H9 (cell line): ENCODE measurements around the gene ADGRL2. TPM values are rescaled to one million over a fixed set of nuclear protein-coding genes. Genes with fewer than 3 reads are reported as not detected.

ENCODE experiments used
- DNase-seq: peaks from one replicate; pipeline ENCODE4 v3.0.0-alpha.2; 2017
- H2AFZ ChIP-seq: one replicate; pipeline ENCODE4 v1.6.1; 2013; ENCODE audit warnings: mild to moderate bottlenecking, low read length, control low read depth, moderate library complexity
- H2AK5ac ChIP-seq: 2 replicates; pipeline ENCODE4 v1.6.1; 2013; ENCODE audit warnings: low read length, control low read depth, mixed read lengths; ENCODE audit not compliant: insufficient read length
- H2BK120ac ChIP-seq: one replicate; pipeline ENCODE4 v1.6.1; 2013; ENCODE audit warnings: low read depth, mild to moderate bottlenecking, low read length, control low read depth, inconsistent platforms; ENCODE audit not compliant: poor library complexity, severe bottlenecking
- H2BK12ac ChIP-seq: 2 replicates; pipeline ENCODE4 v1.6.1; 2013; ENCODE audit warnings: low read length, control low read depth, mixed read lengths, low read depth; ENCODE audit not compliant: insufficient read length
- H2BK15ac ChIP-seq: 2 replicates; pipeline ENCODE4 v1.6.1; 2013; ENCODE audit warnings: low read depth, low read length, control low read depth
- H2BK20ac ChIP-seq: one replicate; pipeline ENCODE4 v1.6.1; 2013; ENCODE audit warnings: low read depth, mild to moderate bottlenecking, low read length, control low read depth, inconsistent platforms; ENCODE audit not compliant: poor library complexity, severe bottlenecking
- H2BK5ac ChIP-seq: 2 replicates; pipeline ENCODE4 v1.6.1; 2013; ENCODE audit warnings: low read length, control low read depth, mixed read lengths; ENCODE audit not compliant: insufficient read length
- H3K14ac ChIP-seq: 2 replicates; pipeline ENCODE4 v1.6.1; 2013; ENCODE audit warnings: low read length, control low read depth; ENCODE audit not compliant: insufficient read depth
- H3K18ac ChIP-seq: 2 replicates; pipeline ENCODE4 v1.6.1; 2013; ENCODE audit warnings: low read depth, mild to moderate bottlenecking, mixed read lengths, low read length, control low read depth; ENCODE audit not compliant: insufficient read length
- H3K23ac ChIP-seq: 2 replicates; pipeline ENCODE4 v1.6.1; 2013; ENCODE audit warnings: low read length, control low read depth, mixed read lengths, low read depth; ENCODE audit not compliant: insufficient read length
- H3K23me2 ChIP-seq: 2 replicates; pipeline ENCODE4 v1.6.1; 2013; ENCODE audit warnings: low read depth, mild to moderate bottlenecking, mixed read lengths, low read length, control low read depth; ENCODE audit not compliant: insufficient read length, poor library complexity, severe bottlenecking
- H3K27ac ChIP-seq: 2 replicates; pipeline ENCODE4 v1.5.1; 2013; ENCODE audit warnings: low read length, control low read depth, mixed read lengths, low read depth; ENCODE audit not compliant: insufficient read length
- H3K27me3 ChIP-seq: 2 replicates; pipeline ENCODE4 v1.6.1; 2013; ENCODE audit warnings: low read length, control low read depth, inconsistent platforms; ENCODE audit not compliant: insufficient read depth
- H3K4ac ChIP-seq: 2 replicates; pipeline ENCODE4 v1.6.1; 2013; ENCODE audit warnings: low read depth, mild to moderate bottlenecking, control low read depth, inconsistent platforms, low read length, moderate library complexity
- H3K4me1 ChIP-seq: 2 replicates; pipeline ENCODE4 v1.6.1; 2013; ENCODE audit warnings: low read length, control low read depth, inconsistent platforms; ENCODE audit not compliant: insufficient read depth
- H3K4me2 ChIP-seq: 2 replicates; pipeline ENCODE4 v1.6.1; 2013; ENCODE audit warnings: low read length, control low read depth, mixed read lengths; ENCODE audit not compliant: insufficient read length, insufficient read depth
- H3K56ac ChIP-seq: 2 replicates; pipeline ENCODE4 v1.6.1; 2013; ENCODE audit warnings: low read depth, mild to moderate bottlenecking, mixed read lengths, low read length, control low read depth; ENCODE audit not compliant: insufficient read length
- H3K79me1 ChIP-seq: 2 replicates; pipeline ENCODE4 v1.6.1; 2013; ENCODE audit warnings: low read depth, mild to moderate bottlenecking, moderate library complexity, low read length, control low read depth, inconsistent platforms; ENCODE audit not compliant: insufficient read depth, poor library complexity, severe bottlenecking
- H3K79me2 ChIP-seq: 2 replicates; pipeline ENCODE4 v1.6.1; 2013; ENCODE audit warnings: low read length, control low read depth, inconsistent platforms; ENCODE audit not compliant: insufficient read depth
- H3K9ac ChIP-seq: 2 replicates; pipeline ENCODE4 v1.6.1; 2013; ENCODE audit warnings: low read length, control low read depth, mixed read lengths; ENCODE audit not compliant: insufficient read length; ENCODE audit errors: extremely low read depth
- H3K9me3 ChIP-seq: one replicate; pipeline ENCODE4 v1.6.1; 2013; ENCODE audit warnings: low read depth, low read length, inconsistent platforms; ENCODE audit not compliant: control insufficient read depth
- H3T11ph ChIP-seq: one replicate; pipeline ENCODE4 v1.6.1; 2013; ENCODE audit warnings: mild to moderate bottlenecking, low read length, control low read depth, inconsistent platforms
- H4K20me1 ChIP-seq: one replicate; pipeline ENCODE4 v1.6.1; 2013; ENCODE audit not compliant: control insufficient read depth, insufficient read length, insufficient read depth
- H4K5ac ChIP-seq: 2 replicates; pipeline ENCODE4 v1.6.1; 2013; ENCODE audit warnings: low read depth, mild to moderate bottlenecking, mixed read lengths, low read length, control low read depth; ENCODE audit not compliant: insufficient read length
- H4K8ac ChIP-seq: replicated peaks from 2 replicates; pipeline ENCODE4 v1.6.1; 2013; ENCODE audit warnings: low read length, control low read depth, mixed read lengths, low read depth; ENCODE audit not compliant: insufficient read length
- H4K91ac ChIP-seq: 2 replicates; pipeline ENCODE4 v1.6.1; 2013; ENCODE audit warnings: low read depth, mild to moderate bottlenecking, moderate library complexity, mixed read lengths, low read length, control low read depth; ENCODE audit not compliant: insufficient read length
- H3K27ac Mint-ChIP-seq, 3 experiments: 2 replicates in 2 of 3; 3 replicates in 1 of 3; pipeline ENCODE4 v1.8.0; 2020 to 2021; ENCODE audit warnings: mixed read lengths in 3 of 3, mild to moderate bottlenecking in 1 of 3, moderate library complexity in 1 of 3
- H3K27me3 Mint-ChIP-seq: 2 replicates; pipeline ENCODE4 v1.8.0; 2021; ENCODE audit warnings: low read depth, mild to moderate bottlenecking, moderate library complexity, mixed read lengths
- H3K36me3 Mint-ChIP-seq, 3 experiments: 2 replicates in 2 of 3; 3 replicates in 1 of 3; pipeline ENCODE4 v1.8.0; 2020 to 2021; ENCODE audit warnings: low read depth in 3 of 3, mixed read lengths in 3 of 3; ENCODE audit not compliant: insufficient read depth in 1 of 3
- H3K4me1 Mint-ChIP-seq, 2 experiments: 2 replicates each; pipeline ENCODE4 v1.8.0; 2020; ENCODE audit warnings: mixed read lengths in 2 of 2
- H3K4me3 Mint-ChIP-seq, 2 experiments: 2 replicates in 1 of 2; 3 replicates in 1 of 2; pipeline ENCODE4 v1.8.0; 2020 to 2021; ENCODE audit warnings: mild to moderate bottlenecking in 2 of 2, mixed read lengths in 2 of 2, moderate library complexity in 1 of 2
- H3K9me3 Mint-ChIP-seq, 2 experiments: 2 replicates in 1 of 2; 3 replicates in 1 of 2; pipeline ENCODE4 v1.8.0; 2020; ENCODE audit warnings: mild to moderate bottlenecking in 2 of 2, mixed read lengths in 2 of 2, moderate library complexity in 1 of 2
- WGBS: extraction: QIAGEN DNeasy Blood & Tissue Kit; methylation state at CpG from one replicate; pipeline ENCODE4 v1.1.7; 2013; ENCODE audit warnings: missing lambda C conversion rate, low lambda C conversion rate, mixed read lengths; ENCODE audit not compliant: insufficient read length; ENCODE audit errors: extremely low coverage; 5-methylcytosine and 5-hydroxymethylcytosine counted together
- total RNA-seq: library from RNA; stranded (reverse); gene quantifications from 2 replicates; pipeline ENCODE4 v1.2.1, GENCODE V29; 2021
- TF ChIP-seq, protein P1 (sequence below): fragments of 200-600 bp; sonication (generic); conservative IDR thresholded peaks from 3 replicates; pipeline ENCODE4 v1.8.0; 2021; ENCODE audit warnings: antibody characterized with exemption, mild to moderate bottlenecking

Gene ADGRL2
- total RNA-seq, 1 experiment from 2014 or later, result 119 TPM

DNA sequence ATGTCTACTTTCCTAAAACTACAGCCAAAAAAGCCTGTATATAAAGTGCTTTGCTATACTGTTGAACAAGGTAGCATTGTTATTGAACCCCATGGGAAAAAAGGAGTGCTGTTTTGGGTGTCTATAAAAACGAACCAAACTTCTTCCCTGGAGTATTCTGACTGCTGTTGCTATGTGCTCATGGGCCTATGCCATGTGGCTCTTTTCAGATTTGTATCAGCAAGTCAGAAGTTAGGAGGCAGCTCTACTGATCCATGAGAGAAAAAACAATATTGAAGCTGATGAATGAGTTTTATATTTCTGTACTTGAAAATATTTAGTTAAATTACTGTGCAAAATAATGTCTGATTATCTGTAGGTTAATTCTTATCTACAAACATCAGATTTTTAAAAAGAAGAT, 66.5 kb downstream of the ADGRL2 start:
- Histone ChIP-seq H3K4ac (no peak overlapping the region), H3K79me2 (peaks cover 3% of the 10 kb centered on the region; the same call in 1 of the 2 replicates), H2BK15ac (no peak overlapping the region), H3K18ac (no peak overlapping the region), H2BK20ac (no peak overlapping the region), H3K27ac (no peak overlapping the region), H3K23ac (no peak overlapping the region), H3K9ac (no peak overlapping the region), H2BK5ac (no peak overlapping the region), H4K8ac (no peak overlapping the region), H3T11ph (no peak overlapping the region), H3K4me2 (no peak overlapping the region), H3K14ac (no peak overlapping the region), H2AK5ac (no peak overlapping the region), H3K4me1 (no peaks in the 10 kb centered on the region), H2AFZ (no peak overlapping the region), H3K9me3 (no peaks in the 10 kb centered on the region), H3K23me2 (no peaks in the 10 kb centered on the region), H4K5ac (no peak overlapping the region), H2BK12ac (no peak overlapping the region), H2BK120ac (no peak overlapping the region), H4K91ac (no peak overlapping the region), H3K79me1 (no peaks in the 10 kb centered on the region), H3K27me3 (no peaks in the 10 kb centered on the region), H4K20me1 (no peaks in the 10 kb centered on the region), H3K56ac (no peak overlapping the region)
- H3K9me3 Mint-ChIP-seq, result peaks cover 4 to 6% of the 10 kb centered on the region in 2 experiments
- WGBS, result no CpG with 5 or more reads among the region's 1 CpG
- H3K4me1 Mint-ChIP-seq, result peaks cover 8% of the 10 kb centered on the region in 2 experiments; a peak in 3 of 4 replicates
- TF ChIP-seq, protein P1, sequence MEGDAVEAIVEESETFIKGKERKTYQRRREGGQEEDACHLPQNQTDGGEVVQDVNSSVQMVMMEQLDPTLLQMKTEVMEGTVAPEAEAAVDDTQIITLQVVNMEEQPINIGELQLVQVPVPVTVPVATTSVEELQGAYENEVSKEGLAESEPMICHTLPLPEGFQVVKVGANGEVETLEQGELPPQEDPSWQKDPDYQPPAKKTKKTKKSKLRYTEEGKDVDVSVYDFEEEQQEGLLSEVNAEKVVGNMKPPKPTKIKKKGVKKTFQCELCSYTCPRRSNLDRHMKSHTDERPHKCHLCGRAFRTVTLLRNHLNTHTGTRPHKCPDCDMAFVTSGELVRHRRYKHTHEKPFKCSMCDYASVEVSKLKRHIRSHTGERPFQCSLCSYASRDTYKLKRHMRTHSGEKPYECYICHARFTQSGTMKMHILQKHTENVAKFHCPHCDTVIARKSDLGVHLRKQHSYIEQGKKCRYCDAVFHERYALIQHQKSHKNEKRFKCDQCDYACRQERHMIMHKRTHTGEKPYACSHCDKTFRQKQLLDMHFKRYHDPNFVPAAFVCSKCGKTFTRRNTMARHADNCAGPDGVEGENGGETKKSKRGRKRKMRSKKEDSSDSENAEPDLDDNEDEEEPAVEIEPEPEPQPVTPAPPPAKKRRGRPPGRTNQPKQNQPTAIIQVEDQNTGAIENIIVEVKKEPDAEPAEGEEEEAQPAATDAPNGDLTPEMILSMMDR, result no peak
- H3K4me3 Mint-ChIP-seq, result no peak overlapping the region
- no peak overlapping the region for H3K27ac Mint-ChIP-seq
- H3K27me3 Mint-ChIP-seq, result no peaks in the 10 kb centered on the region
- peaks cover 18 to 46% (median 25%) of the 10 kb centered on the region in 3 experiments for H3K36me3 Mint-ChIP-seq
- DNase-seq, result no peak
